Fibroblast of skin of right quadriceps (primary cell): Measurements from ENCODE around the gene NT5C1A.

Source experiments
- DNase-seq: peaks from one replicate; pipeline ENCODE4 v3.0.0-alpha.2; 2013

Gene NT5C1A

DNA sequence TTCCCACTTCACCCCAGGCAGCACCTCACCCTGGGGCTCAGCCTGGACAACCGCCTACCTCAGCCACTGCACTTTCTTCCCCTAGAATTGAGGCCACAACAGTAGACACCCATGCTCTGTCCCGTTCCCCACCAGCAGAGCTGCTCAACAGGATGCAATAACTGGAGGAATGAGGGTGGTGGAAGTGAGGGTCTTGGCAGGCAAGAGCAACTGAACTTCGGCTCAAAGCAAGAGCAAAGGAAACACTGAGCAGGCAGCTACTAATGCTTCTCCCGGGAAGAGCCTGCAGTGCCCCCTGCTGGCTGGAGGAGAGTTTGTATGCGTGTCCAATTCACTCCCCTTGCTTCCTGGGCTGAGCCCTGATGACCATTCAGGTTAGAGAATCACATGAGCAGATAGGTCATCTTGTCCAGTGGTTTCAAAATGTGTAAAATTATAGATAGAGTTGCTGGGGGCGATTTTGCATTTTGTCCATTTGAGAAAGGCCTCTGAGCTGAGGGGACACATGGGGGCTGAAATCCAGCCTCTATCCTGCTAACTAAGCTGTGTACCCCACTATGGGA is 13.9 kb downstream of the NT5C1A start:
- peak; percentile 45 for DNase-seq

DNA sequence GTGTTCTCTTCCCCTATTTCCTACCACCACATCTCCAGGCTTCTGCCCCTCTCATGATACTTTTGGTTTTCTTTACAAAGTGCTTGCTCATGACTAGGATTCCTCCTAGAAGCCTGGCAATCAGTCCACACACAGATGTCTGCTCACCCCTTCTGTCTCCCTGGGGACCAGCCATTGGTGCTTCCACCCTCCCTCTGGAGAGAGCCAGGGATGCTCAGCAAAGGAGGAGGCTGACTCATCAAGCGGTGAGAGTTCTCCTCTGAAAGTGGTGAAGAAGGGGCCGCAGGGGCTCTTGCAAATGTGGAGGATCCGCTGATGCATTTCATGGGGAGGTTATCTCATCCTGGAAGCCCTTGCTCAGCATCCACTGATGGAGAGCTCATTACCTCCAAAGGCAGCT is 14.5 kb downstream of the NT5C1A start:
- DNase-seq, result peak; percentile 55

DNA sequence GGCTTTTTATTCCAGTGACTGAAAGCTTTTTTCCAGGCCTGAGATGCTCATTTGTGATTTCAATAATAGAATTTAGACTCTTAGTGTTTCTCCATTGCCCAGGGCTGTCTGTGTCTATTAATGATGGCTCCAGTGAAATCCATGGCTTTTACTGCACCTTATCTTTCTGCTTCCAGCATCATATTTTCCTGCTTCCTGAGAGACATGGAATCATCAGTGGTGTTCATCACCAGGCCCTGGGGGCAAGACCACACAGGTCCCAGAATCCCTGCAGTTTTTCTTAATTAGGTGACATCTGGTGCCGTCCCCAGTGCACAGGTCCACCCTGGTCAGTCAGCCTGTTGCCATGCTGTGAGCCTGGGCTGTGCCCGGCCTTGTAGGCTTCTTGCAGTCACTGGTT is 15.5 kb downstream of the NT5C1A start:
- no peak for DNase-seq

DNA sequence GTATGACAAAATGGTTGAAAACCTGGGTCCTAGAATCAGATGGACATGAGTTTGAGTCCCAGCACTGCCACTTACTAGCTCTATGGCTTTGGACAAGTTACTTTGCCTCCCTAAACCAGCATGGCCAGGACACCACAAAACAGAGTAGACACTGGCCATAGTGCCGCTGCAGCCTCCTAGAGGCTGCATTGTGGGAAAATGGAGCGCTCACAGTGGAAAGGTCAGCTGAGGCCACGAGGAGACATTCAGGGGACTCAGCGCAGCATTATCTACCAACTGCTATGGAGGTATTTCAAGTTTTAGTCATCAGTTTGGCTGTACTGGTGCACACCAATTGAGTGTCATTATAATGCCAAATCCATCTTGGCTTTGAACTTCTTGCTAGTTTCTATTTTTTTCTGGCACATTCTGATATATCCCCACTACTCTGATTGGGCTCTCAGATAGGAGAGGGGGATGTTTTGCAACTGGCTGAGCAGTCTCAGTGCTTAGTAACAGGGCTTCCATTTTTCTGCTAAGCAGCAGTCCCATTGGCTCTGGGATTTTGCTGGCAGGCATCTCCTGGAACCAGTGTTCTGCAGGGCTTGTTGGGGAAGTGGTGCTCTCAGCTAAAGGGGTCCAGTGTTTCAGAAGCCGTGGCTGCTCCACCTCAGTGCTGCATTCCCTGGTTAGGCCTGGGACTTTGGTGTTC is 16.2 kb downstream of the NT5C1A start:
- DNase-seq, result no peak

DNA sequence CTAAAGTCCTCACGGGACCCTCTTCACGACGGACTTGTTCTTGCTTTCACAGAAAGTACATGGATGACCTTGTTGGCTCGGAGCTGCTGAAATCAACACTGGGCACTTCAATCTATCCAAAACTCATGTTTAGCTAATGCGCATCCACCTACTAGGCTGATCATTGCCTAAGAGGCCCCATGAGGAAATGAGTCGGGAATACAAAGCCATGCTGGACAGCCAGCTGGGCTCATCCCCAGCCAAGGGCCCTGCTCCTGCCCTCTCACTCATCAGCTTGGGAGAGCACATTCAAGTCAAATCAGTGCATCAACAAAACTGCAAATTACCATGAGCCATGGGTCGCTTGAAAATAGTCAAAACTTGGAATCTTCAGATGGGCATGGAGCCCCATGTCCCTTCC is 17.6 kb downstream of the NT5C1A start:
- no peak for DNase-seq

DNA sequence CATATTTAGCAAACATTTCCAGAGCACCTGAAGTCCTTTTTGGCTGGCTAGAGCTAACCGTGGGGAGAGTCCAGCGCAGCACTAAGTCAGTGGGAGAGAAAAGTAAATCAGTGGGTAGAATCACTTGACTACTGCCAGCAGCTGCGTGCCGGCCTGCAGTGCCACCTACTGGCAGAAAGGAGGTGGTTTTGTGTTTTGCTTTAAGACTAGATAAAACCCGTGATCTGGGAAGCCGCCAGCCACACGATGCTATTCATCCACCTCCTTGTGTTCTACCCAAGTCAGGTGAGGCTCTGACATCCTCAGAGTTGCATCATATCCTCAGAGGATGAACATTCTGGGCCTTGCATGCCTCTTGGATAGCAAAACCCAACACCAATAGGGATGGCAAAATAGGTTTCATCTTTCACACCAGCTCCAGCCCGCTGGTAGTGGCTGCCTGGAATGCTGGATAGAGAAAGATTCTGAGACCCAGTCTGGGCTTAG is 18.3 kb downstream of the NT5C1A start:
- DNase-seq, result peak; percentile 59

DNA sequence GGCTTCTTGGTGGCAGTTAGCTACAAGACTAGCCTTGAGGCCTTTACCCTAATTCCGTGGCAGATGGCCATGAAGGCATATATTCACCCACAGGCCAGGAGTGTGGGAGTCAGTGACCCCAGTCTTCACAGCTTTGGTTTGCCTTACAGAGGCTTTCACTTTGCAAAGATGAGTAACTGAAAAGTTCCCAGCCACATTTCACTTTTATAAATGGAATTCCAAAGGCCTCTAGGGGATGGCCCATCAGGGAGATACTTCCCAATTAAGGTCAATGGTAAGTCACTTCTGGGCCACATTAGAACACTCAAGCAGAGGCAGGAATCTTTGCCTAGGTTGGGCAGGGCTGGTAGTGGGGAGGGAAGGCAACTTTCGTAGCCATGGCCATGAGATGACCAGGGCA is 19.4 kb downstream of the NT5C1A start:
- DNase-seq, result no peak

DNA sequence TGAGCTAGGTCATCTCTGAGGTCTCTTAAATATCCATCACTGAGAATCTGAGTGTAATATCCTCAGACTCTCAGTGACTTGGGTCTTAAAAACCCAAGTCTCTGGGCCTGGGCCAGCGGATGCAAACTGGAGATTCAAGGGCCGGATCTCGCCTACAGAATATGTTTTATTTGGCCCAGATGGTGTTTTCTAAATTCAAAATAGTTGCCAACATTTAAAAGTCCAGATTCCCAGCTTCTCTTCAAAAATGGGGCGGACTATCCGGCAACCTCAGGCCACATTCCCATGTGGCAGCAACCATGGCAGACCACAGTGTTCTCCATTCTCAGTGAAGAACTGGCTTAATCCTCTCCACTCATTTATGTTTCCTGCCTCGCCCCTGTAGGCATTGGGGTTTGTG is 19.8 kb downstream of the NT5C1A start:
- DNase-seq, result no peak

DNA sequence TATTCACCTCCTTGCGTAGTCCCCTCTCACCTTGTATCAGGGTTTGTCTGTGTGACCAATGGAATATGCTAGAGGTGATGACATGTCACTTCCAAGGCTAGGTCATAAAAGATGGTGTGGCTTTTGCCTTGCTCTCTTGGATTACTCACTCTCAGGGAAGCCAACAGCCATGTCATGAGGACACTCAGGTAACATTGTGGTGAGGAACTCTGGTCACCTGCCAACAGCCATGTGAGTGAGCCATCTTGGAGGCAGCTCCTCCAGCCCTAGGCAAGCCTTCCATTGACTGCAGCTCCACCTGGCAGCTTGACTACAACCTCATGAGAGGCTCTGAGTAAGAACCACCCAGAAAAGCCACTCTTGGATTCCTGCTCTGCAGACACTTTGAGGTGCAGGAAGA is 21.5 kb downstream of the NT5C1A start:
- no peak for DNase-seq

DNA sequence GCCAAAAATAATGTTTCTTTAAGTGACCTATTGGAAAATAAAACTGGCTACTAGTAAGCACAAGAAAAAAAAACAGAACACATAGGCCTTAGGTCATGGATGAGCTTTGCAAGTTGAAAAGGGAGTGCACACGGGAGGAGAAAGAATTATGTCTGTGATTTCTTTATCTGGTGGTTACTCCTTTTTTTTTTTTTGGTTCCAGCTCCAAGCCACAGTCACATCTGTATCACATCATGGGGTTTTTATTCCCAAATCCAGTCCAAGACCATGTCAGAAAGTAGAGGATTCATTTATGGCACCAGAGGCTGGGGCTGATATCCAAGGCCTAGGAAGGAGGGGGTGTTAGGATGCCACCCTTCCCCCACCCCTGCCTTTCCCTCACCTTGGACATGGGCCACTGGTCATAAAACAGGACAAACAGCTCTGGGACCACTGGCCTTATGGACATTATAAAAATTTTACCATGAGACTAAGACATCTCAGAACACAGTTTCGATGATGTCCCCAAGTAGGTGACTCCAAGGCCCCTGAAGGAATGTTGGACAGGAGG is 22.2 kb downstream of the NT5C1A start:
- no peak for DNase-seq

DNA sequence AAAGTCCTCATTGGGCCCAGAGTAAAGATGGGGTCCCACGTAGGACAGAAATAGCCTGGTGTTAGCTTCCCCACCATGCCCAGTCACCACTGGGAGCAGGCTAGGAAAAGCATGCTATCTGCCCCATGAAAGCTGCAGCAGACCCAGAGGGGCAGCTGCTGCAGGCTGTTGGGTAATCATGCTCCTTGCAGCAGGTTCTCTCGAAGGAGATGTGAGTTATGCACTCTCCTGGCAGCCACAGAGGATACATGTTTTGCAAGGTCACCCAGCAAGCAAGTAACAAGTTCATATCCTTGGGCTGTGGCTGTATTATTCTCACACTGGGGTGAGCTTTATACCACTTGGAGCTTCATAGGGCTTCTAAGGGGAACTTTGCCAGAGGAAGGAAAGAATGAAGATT is 23.4 kb downstream of the NT5C1A start:
- DNase-seq, result no peak

DNA sequence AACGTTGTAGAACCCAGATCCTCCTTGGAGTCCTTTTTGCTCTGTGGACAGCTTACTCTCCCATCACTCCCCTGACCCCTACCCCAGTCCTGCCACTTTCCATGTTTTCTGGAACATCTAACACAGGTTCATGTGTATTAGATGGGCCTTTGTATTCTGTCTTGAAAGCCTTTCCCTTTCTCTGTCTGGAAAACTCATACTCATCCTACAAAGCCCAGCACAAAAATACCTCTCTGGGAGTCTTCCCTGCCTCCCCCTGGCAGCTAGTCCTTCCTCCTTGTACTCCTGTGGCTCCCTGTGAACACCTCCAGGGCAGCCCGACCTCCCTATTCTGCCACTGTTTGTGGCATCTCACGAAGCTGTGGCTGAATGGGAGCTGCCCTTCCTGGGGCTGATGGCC is 24.7 kb downstream of the NT5C1A start:
- DNase-seq, result no peak

DNA sequence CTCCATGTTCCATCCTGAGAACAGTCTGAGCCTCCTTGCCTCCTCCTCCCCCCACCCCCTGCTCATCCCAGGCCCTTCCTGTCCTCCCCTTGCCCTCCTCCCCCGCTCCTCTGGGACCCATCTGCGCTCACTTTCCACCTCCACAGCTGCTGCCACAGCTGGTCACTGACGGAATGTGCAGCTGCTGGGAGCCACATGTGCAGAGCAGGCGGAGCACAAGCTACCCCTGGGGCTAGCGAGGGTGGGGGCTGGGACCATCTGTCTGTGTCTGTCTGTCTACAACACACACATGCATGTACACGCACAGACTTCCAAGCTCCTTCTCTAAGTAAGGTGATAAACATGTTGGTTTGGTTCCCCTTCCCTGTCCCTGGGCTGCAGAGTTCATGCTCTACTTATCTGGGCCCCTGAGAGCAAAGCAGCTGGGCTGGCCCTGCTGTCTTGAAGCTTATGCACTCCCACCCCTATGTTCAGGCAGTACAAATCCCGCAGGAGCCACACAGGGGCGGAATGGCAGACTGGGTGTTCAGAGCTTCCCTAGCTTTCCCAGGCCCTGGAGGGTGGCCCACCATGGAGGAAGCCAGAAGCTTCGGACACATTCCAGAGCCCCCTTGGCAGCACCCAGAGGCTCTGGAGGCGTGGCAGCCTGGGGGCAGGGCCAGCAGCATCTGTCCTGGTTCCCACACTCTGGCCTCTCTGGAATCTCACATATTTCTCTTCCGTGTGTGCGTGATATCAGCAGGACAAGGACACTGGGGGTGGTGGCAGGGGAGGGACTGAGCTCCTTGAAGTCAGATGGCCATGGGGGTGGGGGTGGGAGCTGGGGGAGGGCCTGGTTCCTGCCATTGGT is 25.4 kb downstream of the NT5C1A start:
- peak; percentile 69 for DNase-seq

DNA sequence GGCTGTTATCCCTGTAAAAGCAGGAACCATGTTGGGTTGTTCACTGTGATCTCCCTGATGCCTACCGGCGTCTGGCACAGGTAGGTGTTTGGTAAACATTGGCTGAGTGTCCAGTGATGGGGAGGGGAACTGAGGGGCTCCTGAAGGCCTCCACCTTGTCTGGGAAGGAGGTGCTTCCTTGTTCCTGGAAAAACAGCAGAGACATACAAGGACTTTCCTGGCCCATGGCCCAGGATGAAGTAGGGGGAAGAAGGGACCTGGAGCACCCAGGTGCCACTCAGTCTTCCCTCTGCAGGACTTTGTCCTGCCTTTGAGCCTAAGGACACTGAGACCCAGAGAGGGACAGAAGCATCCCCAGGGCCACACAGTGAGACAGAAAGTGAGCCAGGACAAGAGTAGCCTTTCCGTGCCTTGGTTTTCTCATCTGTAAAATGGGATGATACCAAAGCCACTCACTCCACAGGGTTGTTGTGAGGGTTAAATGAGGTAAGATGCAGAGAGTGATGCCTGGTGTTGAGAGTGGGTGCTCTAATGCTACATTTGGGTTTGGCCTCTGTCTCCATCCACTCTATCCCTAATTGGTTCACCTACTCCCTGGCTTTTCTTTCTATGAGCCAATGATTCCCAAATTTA is 26.4 kb downstream of the NT5C1A start:
- DNase-seq, result no peak

DNA sequence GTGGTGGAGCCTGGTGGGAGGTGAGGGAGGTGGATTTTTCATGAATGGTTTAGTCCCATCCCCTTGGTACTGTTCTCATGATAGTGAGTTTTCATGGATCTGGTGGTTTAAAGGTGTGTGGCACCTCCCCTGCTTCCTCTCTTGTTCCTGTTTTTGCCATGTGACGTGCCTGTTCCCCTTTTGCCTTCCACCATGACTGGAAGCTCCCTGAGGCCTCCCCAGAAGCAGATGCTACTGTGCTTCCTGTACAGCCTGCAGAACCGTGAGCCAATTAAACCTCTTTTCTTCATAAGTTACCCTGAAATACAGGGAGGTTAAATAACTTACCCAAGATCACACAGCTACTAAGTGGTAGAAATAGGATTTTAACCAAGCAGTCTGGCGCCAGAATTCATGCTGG is 28.2 kb downstream of the NT5C1A start:
- DNase-seq, result no peak

DNA sequence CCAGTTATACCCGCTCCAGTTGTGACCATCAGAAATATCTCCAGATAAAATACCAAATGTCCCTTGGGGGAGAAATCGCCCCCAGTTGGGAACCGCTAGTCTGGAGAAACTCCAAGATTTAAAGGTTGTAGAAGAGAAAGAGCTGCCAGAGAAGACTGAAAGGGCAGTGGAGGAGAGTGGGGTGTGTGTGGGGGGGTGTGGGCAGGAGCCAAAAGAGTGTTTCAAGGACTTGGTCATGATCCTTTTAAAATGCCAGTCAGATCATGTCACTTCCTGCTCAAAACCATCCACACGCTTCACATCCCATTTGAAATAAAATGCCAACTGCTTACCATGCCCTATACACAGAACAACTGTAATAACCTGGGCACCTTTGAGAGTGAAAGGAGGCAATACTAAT is 29.1 kb downstream of the NT5C1A start:
- peak; percentile 10 for DNase-seq

DNA sequence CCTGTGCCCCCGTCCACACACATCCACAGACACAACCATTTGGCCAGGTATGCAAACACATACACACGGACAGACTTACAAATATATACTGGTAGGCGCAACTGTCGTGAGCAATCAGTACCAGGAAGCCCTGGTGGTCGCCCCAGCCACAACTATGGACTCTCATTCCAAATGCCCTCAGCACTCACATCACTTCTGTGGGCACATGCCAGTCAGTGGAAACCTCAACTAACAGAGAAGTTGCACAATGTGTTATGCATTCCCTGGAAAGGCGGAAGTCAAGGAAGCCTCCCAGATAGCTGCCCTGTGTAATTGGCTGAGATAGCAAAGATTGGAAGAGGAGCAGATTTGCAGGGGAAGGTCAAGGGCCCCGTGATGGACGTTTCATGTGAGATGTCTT is 31.0 kb downstream of the NT5C1A start:
- no peak for DNase-seq

DNA sequence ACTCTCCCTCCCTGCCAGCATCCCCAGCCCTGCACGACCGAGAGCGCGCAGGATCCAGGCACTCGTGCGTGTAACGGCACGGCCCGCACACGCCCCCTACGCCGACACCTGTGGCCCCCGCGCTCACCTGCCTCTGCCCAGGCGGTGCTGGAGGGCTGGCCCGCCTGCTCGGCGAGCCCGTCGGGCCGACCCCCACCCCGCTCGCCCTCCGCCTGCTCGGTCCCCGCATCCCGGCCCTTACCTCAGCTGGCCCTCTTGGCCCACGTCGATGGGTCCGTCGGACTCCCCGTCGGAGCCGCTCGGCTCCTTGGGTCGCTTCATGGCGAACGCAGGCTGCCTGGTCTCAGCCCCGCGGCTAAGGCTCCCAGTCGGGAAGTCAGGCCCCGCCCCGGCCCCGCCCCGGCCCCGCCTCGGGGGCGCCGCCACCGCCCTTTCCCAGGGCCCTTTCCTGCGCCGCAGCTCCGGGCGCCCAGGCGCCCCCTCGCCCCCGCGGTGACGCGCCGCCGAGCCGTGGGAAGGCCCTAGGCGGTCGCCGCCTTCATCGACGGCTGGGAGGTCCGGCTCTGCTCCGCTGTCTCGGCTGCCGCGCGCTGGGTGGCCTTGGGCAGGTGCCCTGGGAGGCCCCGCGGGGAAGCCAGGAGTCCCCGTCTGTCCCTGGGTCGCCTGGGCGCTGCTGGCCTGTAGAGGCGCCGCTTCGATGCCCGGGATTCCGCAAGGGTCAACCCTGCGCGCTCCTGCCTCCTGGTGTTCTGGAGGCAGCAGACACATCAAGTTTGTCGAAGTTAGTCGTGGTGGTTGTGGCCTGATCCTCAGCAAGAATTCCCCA is 32.4 kb downstream of the NT5C1A start, which contains the start of gene HEYL:
Gene HEYL, minus strand, starts transcription at position 339 of the 826 bp plus-strand sequence. Its CDS starts 18 bp downstream, at position 321.
- DNase-seq, result peak; percentile 6

DNA sequence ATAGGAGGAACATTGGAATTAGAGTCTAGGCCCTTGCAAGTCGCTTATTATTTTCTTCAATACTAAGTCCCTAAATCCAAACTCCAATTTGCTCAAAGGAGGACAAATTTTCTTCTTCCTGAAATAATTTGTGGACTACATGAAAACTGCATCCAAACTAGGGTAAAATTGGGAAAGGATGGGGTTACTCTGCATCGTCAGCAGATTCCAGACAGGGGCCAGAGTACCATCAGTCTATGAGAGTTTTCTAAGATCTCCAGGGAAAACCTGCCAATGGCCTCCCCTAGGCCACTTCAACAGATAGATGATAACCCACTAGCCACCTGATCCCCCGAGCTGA is 33.0 kb downstream of the NT5C1A start:
- DNase-seq, result no peak

DNA sequence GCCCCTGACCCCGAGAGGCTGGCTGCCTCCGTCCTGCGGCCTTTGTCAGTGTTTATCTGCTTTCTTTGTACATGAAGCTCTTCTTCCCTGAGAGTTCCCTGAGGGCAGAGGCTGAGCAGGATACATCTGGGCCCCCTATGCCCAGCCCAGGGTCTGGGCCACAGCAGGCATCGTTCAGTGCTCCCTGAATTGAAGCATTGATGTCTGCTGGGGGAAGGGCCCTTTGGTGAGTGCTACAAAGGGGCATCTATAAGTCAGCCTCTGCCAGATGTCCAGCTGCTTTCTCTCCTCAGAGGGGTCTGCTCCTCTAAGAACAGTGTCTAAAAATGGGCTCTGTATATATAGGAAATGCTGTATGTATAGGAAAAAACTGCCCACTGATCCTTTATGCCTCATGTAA is 34.5 kb downstream of the NT5C1A start:
- no peak for DNase-seq

DNA sequence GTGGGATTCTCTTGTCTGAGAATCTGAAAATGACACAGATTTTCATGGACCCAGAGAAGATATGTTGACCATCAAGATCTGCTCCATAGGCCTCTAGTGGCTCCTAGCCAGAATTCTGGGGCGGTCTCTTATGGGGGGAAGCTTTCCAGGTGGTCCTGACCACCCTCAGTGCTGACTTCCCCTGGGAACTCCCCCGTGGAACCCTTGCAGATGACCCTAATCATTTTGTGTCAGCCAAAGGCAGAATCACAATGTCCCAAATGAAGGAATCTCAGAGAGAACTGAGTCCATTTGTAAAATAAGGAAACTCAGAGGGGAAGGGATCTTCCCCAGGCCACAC is 36.1 kb downstream of the NT5C1A start:
- no peak for DNase-seq

DNA sequence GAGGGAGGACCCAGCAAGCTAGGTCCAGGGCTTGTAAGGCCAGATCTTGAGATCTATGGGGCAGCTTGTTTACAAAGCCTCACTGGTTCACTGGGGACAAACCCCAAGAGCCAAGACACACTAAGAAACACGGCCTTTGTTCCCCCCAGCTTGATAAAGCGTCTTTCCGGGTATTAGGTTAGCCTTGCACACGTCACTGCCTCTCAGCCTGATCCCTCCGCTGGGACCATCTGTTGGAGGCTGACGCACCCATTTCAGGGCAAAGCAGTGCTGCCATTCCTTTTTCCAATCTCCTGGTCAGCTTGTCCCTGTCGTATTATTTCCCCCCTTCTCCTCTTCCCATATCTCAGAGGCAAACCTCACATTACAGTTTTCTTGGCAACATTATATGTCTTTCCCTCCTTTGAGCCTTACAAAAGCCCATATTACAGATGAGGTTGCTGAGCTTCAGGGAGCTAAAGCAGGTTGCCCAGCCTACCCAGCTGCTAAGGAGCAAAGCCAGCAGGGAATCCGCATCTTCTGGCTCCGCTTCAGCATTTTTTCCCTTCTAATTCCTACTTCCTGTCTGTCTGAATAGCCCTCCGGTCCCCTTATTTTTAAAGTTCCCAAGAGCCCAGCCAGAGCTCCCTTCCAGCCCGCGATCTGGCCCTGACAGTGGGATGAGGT is 36.6 kb downstream of the NT5C1A start:
- no peak for DNase-seq
